ENCODE results near the gene PBX4.
"Not testable (repeated sequence)": the region's sequence is repeated elsewhere in the genome, so short reads cannot be mapped to it uniquely, and the experiment has no call there.

The PBX4 gene

GRCh38 chr19:19626516-19627472 lies 8.3 kb upstream of the PBX4 start:
- no peak for DNase-seq (ENCODE audit: low read depth in 2 of 2)

GRCh38 chr19:19624032-19624570 lies 5.6 kb upstream of the PBX4 start:
- no peak for DNase-seq (ENCODE audit: low read depth in 2 of 2)

DNA sequence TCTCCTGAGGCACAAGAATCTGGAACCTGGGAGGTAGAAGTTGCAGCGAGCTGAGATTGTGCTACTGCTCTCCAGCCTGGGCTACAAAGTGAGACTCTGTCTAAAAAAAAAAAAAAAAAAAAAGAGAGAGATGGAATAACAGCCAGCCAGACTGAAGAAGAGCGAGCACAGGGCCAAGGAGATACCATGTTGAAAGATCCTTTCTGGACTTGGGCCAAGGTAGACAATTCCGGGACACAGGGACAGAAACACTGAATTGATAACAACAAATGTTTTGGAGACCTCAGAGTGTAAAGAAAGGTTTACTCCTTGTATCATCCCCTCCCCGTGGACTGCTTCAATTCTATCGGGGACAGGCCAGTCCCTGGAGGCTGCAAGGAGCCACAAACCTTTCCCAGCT lies 4.9 kb upstream of the PBX4 start:
- no peak for DNase-seq (ENCODE audit: low read depth in 2 of 2)

DNA sequence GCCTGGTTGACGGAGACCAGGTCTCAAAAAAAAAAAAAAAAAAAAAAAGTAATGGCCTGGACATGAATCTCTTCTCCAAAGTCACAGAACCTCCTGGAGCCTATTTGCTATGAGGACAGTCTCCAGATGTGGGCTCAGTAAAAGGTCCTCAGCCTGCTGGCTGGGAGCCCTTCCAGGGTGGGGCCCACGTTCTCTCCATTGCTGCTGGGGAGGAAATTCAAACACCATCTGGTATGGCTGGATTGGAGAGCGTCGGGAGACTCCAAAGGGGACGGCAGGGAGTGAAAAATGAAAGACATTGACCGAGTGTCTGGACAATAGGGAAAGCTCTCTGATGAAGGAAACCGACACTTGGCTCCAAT lies 1.3 kb upstream of the PBX4 start:
- no peak for DNase-seq (ENCODE audit: low read depth in 2 of 2)

- no peak for DNase-seq (ENCODE audit: low read depth in 2 of 2)
Measured at GRCh38 chr19:19619181-19619848, 828 bp upstream of the PBX4 start.

DNA sequence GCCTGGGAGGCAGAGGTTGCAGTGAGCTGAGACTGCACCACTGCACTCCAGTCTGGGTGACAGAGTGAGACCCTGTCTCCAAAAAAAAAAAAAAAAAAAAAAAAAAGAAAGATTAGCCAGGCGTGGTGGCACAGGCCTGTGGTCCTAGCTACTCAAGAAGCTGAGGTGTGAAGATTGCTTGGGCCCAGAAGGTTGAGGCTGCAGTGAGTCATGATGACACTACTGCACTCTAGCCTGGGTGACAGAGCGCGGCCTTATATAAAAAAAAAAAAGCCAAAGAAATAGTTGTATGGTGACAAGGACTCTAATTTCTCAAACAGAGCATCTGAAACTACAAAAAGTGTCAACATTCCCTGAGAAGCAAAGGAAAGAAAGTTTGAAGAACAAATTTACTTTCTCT lies 3.4 kb downstream of the PBX4 start:
- DNase-seq (ENCODE audit: low read depth in 2 of 2) = no peak

DNA sequence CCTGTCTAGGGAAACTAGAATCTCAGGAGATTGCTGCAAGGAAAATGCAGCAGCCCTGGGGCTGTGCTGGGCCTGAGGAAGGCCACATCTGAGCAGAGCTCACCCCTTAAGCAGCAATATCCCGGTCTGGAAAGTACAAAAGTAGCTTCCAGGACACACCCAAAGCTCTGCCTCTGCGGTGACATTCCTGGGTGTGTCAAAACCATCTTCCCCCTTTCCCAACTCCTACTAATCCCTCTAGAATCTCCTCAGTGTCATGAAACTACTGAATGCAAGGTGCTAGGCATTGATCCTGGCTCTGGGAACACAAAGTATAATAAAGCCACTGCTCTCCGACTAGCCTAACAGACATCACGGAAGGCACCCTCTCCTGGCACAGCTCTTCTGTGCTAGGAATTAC lies 5.0 kb downstream of the PBX4 start:
- DNase-seq (ENCODE audit: low read depth in 2 of 2) = no peak

DNA sequence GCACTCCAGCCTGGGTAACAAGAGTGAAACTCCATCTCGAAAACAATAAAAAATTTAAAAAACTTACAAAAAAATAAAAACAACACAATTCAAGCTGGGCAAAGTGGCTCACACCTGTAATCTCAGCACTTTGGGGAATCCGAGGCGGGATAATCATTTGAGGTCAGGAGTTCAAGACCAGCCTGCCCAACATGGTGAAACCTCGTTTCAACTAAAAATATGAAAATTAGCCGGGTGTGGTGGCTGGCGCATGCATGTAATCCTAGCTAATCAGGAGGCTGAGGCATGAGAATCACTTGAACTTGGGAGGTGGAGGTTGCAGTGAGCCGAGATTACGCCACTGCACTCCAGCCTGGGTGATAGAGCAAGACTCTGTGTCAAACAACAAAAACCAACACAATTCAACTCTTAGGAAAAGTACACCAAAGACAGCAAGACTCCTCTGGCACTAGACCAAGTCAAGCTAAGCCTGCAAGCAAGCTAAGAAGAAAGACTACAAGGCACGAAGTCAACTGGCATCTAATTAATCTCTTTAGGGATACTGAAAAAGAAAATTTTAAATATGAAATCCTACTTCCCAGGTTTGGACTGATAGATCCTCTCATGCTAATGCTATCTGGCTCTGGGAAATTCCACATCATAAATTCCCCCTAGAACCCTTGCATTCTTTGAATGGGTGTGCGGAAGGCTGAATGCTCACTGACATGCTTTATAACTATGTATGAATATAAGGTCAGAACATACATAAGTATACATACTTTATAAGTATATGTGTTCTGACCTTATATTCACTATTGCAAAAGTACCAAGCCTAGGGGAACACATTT lies 7.9 kb downstream of the PBX4 start:
- no peak for DNase-seq (ENCODE audit: low read depth in 2 of 2)

GRCh38 chr19:19606686-19607085 lies 11.8 kb downstream of the PBX4 start:
- not testable (repeated sequence) for DNase-seq (ENCODE audit: low read depth in 2 of 2)

- DNase-seq (ENCODE audit: low read depth in 2 of 2) = no peak
Measured at GRCh38 chr19:19606021-19606420, 12.5 kb downstream of the PBX4 start.

GRCh38 chr19:19602713-19603324 lies 15.7 kb downstream of the PBX4 start:
- DNase-seq (ENCODE audit: low read depth in 2 of 2) = no peak

- no peak for DNase-seq (ENCODE audit: low read depth in 2 of 2)
Measured at GRCh38 chr19:19602136-19602712, 16.3 kb downstream of the PBX4 start.

DNA sequence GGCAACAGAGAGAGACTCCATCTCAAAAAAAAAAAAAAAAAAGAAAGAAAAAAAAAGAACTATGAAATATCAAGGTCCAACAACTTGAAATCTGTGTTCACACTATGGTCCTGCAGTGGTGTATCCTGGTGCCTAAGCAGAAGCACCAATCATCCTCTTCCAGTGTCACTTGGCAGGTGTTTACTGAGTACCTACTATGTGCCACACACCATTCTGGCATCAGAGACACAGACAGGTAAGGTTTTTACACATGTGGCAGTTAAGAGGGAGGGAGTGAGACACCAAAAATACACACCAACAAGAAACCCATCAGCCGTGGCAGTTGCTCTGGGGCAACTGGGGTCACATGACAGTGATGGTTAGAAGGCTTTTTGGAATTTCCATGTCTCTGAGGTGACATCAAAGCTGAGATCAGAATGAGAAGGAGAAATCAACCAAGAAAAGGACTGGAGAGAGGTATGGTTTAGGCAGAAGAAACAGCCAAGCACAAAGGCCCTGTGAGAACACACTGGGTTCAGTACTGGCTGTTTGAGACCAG lies 17.6 kb downstream of the PBX4 start:
- no peak for DNase-seq (ENCODE audit: low read depth in 2 of 2)

DNA sequence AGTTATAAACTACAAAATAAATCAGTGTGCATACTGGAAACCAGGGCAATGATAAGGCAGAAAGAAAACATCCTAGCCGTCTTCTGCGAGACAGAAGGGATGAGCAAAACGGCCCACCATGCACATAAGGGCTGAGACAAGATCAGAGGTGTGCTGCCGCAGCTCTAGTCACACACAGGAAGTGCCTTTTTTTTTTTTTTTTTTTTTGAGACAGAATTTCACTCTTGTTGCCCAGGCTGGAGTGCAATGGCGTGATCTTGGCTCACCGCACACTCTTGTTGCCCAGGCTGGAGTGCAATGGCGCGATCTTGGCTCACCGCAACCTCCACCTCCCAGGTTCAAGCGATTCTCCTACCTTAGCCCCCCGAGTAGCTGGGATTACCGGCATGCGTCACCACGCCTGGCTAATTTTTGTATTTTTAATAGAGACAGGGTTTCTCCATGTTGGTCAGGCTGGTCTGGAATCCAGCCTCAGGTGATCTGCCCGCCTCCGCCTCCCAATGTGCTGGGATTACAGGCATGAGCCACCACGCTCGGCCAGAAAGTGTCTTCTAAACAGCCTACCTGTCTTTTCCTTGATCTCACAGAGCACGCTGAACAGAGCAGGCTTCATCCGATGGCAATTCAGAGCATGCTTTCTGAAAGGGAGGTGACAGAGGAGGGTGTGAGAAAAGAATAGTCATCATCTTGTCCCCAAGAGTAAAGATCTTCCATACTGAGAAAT lies 19.6 kb downstream of the PBX4 start:
- DNase-seq (ENCODE audit: low read depth in 2 of 2) = peak in 1 of 2 experiments; percentile 27

DNA sequence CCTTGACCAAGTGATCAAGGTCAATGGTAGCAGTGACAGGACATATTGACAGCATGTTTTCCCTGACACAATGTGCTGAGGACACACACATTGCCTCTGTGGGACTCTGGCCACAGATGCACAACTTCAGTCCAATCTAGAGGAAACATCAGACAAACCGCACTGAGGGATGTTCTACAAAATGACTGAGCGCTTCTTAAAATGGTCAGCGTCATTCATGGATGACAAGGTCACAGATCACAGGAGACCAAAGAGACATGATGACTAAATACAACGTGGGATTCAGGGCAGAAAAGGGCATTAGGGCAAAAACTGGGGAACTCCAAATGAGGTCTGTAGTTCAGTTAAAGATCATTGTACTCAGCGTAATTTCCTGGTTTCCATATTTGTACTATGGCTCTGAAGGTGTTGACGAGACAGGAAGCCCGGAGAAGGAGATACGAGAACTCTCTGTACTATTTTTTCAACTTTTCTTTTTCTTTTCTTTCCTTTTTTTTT lies 20.6 kb downstream of the PBX4 start:
- DNase-seq (ENCODE audit: low read depth in 2 of 2) = no peak

- no peak for DNase-seq (ENCODE audit: low read depth in 2 of 2)
Measured at GRCh38 chr19:19595171-19595701, 23.3 kb downstream of the PBX4 start.

DNA sequence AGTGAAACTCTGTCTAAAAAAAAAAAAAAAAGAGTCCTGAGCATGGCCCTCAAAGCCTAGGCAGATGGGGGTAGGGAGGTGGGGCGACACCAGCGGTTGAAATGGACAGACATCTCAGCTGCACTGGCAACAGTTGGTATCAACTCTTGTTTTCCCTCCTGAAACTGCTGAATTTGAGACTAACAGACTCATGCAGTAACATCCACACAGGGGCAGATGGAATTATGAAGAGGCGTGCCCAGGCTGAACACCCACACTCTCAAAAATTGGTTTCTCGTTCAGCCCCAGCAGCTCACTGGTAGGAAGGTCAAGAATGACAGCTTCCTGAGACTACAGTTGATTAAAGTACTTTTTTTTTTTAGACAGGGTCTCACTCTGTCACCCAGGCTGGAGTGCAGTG lies 24.1 kb downstream of the PBX4 start:
- DNase-seq (ENCODE audit: low read depth in 2 of 2) = no peak

- DNase-seq (ENCODE audit: low read depth in 2 of 2) = no peak
Measured at GRCh38 chr19:19592690-19593089, 25.8 kb downstream of the PBX4 start.

DNA sequence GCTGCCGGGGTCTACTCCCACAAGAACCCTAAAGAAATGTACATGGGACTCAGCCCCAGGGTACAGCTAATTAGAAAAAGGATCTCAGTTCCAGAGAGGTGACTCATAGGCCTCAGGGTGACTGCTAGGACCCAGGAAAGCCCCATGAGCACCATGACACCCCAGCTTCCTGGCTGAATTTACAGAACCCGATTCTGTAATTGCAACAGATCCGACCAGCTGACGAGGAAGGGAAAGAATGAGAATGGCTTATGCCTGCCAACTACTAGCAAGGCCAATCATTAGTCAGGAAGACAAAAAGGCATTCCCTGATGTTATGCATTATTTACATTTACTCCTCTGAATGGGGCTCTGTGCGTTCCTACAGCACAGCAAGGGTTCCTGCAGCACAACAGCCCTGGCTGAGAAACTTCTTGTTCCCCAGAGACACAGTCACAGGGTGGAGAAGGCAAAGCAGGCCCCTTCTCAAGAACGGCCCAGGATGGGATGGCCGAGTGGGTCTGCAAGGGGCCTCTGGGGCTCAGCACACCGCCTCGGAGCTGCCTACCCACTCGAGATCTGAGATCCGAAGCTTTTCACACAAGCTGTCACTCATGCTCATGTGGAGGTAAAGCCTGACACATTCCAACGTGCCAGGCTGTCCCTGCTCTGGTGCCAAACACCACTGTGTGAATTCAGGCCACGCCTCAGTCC lies 27.2 kb downstream of the PBX4 start:
- peak; percentile 37 to 51 for DNase-seq (ENCODE audit: low read depth in 2 of 2)
